GM10248 (cell line): ENCODE measurements around the gene FTSJ1.
A peak's percentile ranks its signal among the peaks of the same experiment; 100 is the strongest.

Source experiments
- CTCF ChIA-PET: fragments of 300-600 bp; sonication (Branson Sonifier 250); formaldehyde crosslinking; extraction: SDS; loops from one replicate; lab custom pipeline; 2021; ENCODE audit warnings: antibody characterized with exemption; lab: Yijun Ruan, JAX
- POLR2A ChIA-PET: fragments of 350-650 bp; sonication (Branson Sonifier 250); formaldehyde crosslinking; extraction: SDS; loops from one replicate; lab custom pipeline; 2020; ENCODE audit warnings: antibody characterized with exemption; lab: Yijun Ruan, JAX
- DNase-seq: peaks from one replicate; pipeline ENCODE4 v3.0.0; 2012; ENCODE audit errors: extremely low spot score
- CTCF ChIP-seq: IDR thresholded peaks from 2 replicates; pipeline ENCODE4 v1.5.1; 2012; ENCODE audit warnings: mild to moderate bottlenecking, low read depth; ENCODE audit errors: extremely low read depth, missing control alignments, control extremely low read depth

The FTSJ1 gene

GRCh38 chrX:48471504-48471903 lies 4.5 kb upstream of the FTSJ1 start:
- POLR2A ChIA-PET: no interaction called here
- CTCF ChIA-PET: no interaction called here
- TF ChIP-seq CTCF: no peak
- no peak for DNase-seq

GRCh38 chrX:48472225-48472624 lies 3.8 kb upstream of the FTSJ1 start:
- POLR2A ChIA-PET: no interaction called here
- DNase-seq: no peak
- TF ChIP-seq CTCF: no peak
- CTCF ChIA-PET: no interaction called here

- ChIA-PET POLR2A (no interaction called here), CTCF (interaction anchor here (1.4 kb wide), 1 partner anchor 8 kb away, joined by 4 read pairs; no protein-coding TSS in a partner anchor)
- DNase-seq: no peak
- TF ChIP-seq CTCF: no peak
Observed at GRCh38 chrX:48472851-48473703, 2.9 kb upstream of the FTSJ1 start.

GRCh38 chrX:48473704-48473990 lies 2.4 kb upstream of the FTSJ1 start:
- TF ChIP-seq CTCF: no peak
- POLR2A ChIA-PET: interaction anchor here (0.7 kb wide), 1 partner anchor 223 kb away, joined by 3 read pairs; the partner anchor contains the start of gene SUV39H1

GRCh38 chrX:48474127-48474526 lies 1.9 kb upstream of the FTSJ1 start:
- CTCF ChIA-PET: interaction anchor here (1.1 to 1.4 kb wide), 2 partner anchors 10 to 11 kb away, joined by 3 to 4 read pairs; no protein-coding TSS in a partner anchor
- TF ChIP-seq CTCF: peak; percentile 44
- DNase-seq: no peak
- POLR2A ChIA-PET: interaction anchor here (0.7 kb wide), 1 partner anchor 222 kb away, joined by 3 read pairs; the partner anchor contains the start of gene SUV39H1

More at GRCh38 chrX:48473704-48473990, 2.4 kb upstream of the FTSJ1 start:
- CTCF ChIA-PET: interaction anchor here (1.4 kb wide), 1 partner anchor 9 kb away, joined by 4 read pairs; no protein-coding TSS in a partner anchor
- no peak for DNase-seq

- CTCF ChIA-PET: interaction anchor here (1.1 to 1.4 kb wide), 3 partner anchors 10 to 19 kb away, joined by 3 to 4 read pairs (median 3); no protein-coding TSS in a partner anchor
- POLR2A ChIA-PET: no interaction called here
- TF ChIP-seq CTCF: no peak
Observed at GRCh38 chrX:48474581-48474980, 1.4 kb upstream of the FTSJ1 start.

More at GRCh38 chrX:48474581-48474980, 1.4 kb upstream of the FTSJ1 start:
- DNase-seq: no peak
